DOHH2 (cell line): ENCODE results near the gene ELAVL1.

ENCODE experiments used
- H3F3A ChIP-seq: fragments of 200-600 bp; sonication (generic), shearing (Covaris generic); 2 replicates; pipeline ENCODE4 v1.6.0; 2016; ENCODE audit warnings: antibody characterized with exemption, mild to moderate bottlenecking; ENCODE audit not compliant: control insufficient read depth, insufficient read depth
- H3K27ac ChIP-seq: fragments of 200-600 bp; sonication (generic); 2 replicates; pipeline ENCODE4 v1.5.1; 2014; ENCODE audit warnings: low read depth, mild to moderate bottlenecking, low read length, moderate library complexity
- H3K27me3 ChIP-seq: fragments of 200-600 bp; sonication (generic); 2 replicates; pipeline ENCODE4 v1.6.1; 2014; ENCODE audit warnings: mild to moderate bottlenecking, low read length, mixed read lengths; ENCODE audit not compliant: control insufficient read depth
- H3K36me3 ChIP-seq: fragments of 200-600 bp; sonication (generic); 2 replicates; pipeline ENCODE4 v1.6.1; 2014; ENCODE audit warnings: mild to moderate bottlenecking, low read length, moderate library complexity, mixed read lengths; ENCODE audit not compliant: control insufficient read depth
- H3K4me1 ChIP-seq: fragments of 200-600 bp; sonication (generic); 2 replicates; pipeline ENCODE4 v1.6.1; 2014; ENCODE audit warnings: mild to moderate bottlenecking, low read length, mixed read lengths; ENCODE audit not compliant: control insufficient read depth
- H3K4me2 ChIP-seq: fragments of 200-600 bp; sonication (generic); 2 replicates; pipeline ENCODE4 v1.6.0; 2014; ENCODE audit warnings: mild to moderate bottlenecking, low read length, moderate library complexity
- H3K4me3 ChIP-seq: fragments of 200-600 bp; sonication (generic); 2 replicates; pipeline ENCODE4 v1.5.1; 2014; ENCODE audit warnings: mild to moderate bottlenecking, low read length, mixed read lengths
- H3K79me2 ChIP-seq: fragments of 200-600 bp; sonication (generic); 2 replicates; pipeline ENCODE4 v1.6.1; 2014; ENCODE audit warnings: mild to moderate bottlenecking, low read length, mixed read lengths; ENCODE audit not compliant: control insufficient read depth
- H3K9me2 ChIP-seq: fragments of 200-600 bp; sonication (generic); replicated peaks from 2 replicates; pipeline ENCODE4 v1.6.1; 2014; ENCODE audit warnings: mild to moderate bottlenecking, low read length, mixed read lengths; ENCODE audit not compliant: control insufficient read depth
- H3K9me3 ChIP-seq: fragments of 200-600 bp; sonication (generic); 2 replicates; pipeline ENCODE4 v1.6.1; 2014; ENCODE audit warnings: antibody characterized with exemption, low read length, mixed read lengths; ENCODE audit not compliant: control insufficient read depth, insufficient read depth
- H4K20me1 ChIP-seq: fragments of 200-600 bp; sonication (generic); 2 replicates; pipeline ENCODE4 v1.6.0; 2014; ENCODE audit warnings: low read depth, mild to moderate bottlenecking, antibody characterized with exemption, low read length, moderate library complexity; ENCODE audit not compliant: control insufficient read depth, insufficient read depth
- CTCF ChIP-seq: fragments of 200-600 bp; sonication (generic); IDR thresholded peaks from one replicate; pipeline ENCODE4 v1.5.1; 2014; ENCODE audit warnings: antibody characterized with exemption, mild to moderate bottlenecking, low read depth, low read length; ENCODE audit not compliant: poor library complexity, severe bottlenecking
- EZH2phosphoT487 ChIP-seq: fragments of 200-600 bp; sonication (generic); IDR thresholded peaks from 2 replicates; pipeline ENCODE4 v1.6.1; 2017; ENCODE audit warnings: borderline replicate concordance, mild to moderate bottlenecking, antibody characterized with exemption, low read length, moderate library complexity, mixed read lengths

ELAVL1 gene

GRCh38 chr19:7944177-7944761 is 61.2 kb downstream of the ELAVL1 start:
- peaks cover 52% of the 10 kb centered on the region for H3K79me2 ChIP-seq
- H3K9me2 ChIP-seq, result no peaks in the 10 kb centered on the region
- peaks cover 29% of the 10 kb centered on the region for H3K36me3 ChIP-seq
- peak overlapping the region; percentile 98 for H3K4me3 ChIP-seq
- H3F3A ChIP-seq, result no peaks in the 10 kb centered on the region; the same call in 1 of the 2 replicates
- peaks cover 22% of the 10 kb centered on the region for H3K4me1 ChIP-seq
- H3K9me3 ChIP-seq, result no peaks in the 10 kb centered on the region
- TF ChIP-seq CTCF, result peak; percentile 95
- no peak for TF ChIP-seq EZH2phosphoT487
- H4K20me1 ChIP-seq, result peaks cover 4% of the 10 kb centered on the region; the same call in 1 of the 2 replicates
- peak overlapping the region; percentile 99 for H3K4me2 ChIP-seq
- no peaks in the 10 kb centered on the region for H3K27me3 ChIP-seq
- H3K27ac ChIP-seq, result peak overlapping the region; percentile 68

DNA sequence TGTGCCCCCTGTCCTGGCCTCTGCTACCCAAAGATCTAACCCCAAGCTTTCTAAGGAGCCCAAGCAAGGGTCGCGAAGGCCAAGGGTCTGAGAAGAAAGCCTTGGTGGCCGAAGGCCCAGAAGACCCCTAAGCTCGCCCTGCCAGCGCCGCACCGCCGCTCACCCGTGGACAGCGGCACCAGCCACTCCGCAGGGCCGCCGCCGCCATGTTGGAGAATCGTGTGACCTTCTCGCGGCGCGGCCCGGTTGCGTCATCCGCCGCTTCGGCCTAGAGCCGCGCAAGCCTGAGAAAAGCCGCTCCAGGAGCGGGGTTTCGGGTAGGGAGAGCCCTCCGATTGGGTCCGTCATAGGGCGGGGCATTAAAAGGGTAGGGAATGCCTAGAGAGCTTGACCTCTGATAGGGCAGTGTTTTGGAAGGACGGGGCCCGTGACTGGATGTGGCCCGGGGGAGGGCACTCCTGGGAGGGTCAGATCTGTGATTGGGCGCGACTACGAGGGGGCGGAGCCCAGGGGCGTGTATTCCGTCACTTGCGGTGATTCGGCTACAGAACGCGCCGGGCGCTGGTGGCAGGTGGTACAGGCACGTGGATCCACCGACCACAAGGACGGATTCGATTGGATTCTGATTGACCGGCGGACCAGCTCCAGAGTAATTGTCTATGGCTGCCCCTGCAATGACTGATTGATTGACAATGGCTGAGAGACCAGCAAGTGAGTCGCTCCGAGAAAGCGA is 61.8 kb downstream of the ELAVL1 start, which contains the start of gene TIMM44:
TSS of gene TIMM44 (minus strand) at position 223 of the 733 bp plus-strand sequence. CDS start at position 208, 15 bp downstream.
- peak within 1 kb of the TSS; percentile 98 for H3K4me3 ChIP-seq
- H3K4me2 ChIP-seq, result peak within 1 kb of the TSS; percentile 99
- no peaks in the 10 kb centered on the region; the same call in 1 of the 2 replicates for H3F3A ChIP-seq
- H3K27ac ChIP-seq, result peak within 1 kb of the TSS; percentile 69
- TF ChIP-seq CTCF (no peak), EZH2phosphoT487 (no peak)
- no peaks in the 10 kb centered on the region for H3K9me2 ChIP-seq
- no peaks in the 10 kb centered on the region for H3K27me3 ChIP-seq
- H3K4me1 ChIP-seq, result peaks cover 22% of the 10 kb centered on the region
- H3K36me3 ChIP-seq, result peaks cover 33% of the 10 kb centered on the region
- peaks cover 57% of the 10 kb centered on the region for H3K79me2 ChIP-seq
- H4K20me1 ChIP-seq, result peaks cover 4% of the 10 kb centered on the region; the same call in 1 of the 2 replicates
- H3K9me3 ChIP-seq, result no peaks in the 10 kb centered on the region

- Histone ChIP-seq H3K27me3 (no peaks in the 10 kb centered on the region), H3K9me2 (no peaks in the 10 kb centered on the region), H3F3A (no peaks in the 10 kb centered on the region; the same call in 1 of the 2 replicates), H3K4me2 (peak overlapping the region; percentile 76), H3K27ac (peak overlapping the region; percentile 69), H3K4me1 (peaks cover 22% of the 10 kb centered on the region), H3K79me2 (peaks cover 60% of the 10 kb centered on the region), H4K20me1 (peaks cover 4% of the 10 kb centered on the region; the same call in 1 of the 2 replicates), H3K36me3 (peaks cover 38% of the 10 kb centered on the region), H3K9me3 (no peaks in the 10 kb centered on the region), H3K4me3 (peak overlapping the region; percentile 98)
- TF ChIP-seq EZH2phosphoT487 (no peak), CTCF (no peak)
Observed at GRCh38 chr19:7942981-7943443, 62.4 kb downstream of the ELAVL1 start.
